Measurements from ENCODE around the gene PXT1.
"Not testable (repeated sequence)": the region's sequence is repeated elsewhere in the genome, so short reads cannot be mapped to it uniquely, and the experiment has no call there.

PXT1 gene

DNA sequence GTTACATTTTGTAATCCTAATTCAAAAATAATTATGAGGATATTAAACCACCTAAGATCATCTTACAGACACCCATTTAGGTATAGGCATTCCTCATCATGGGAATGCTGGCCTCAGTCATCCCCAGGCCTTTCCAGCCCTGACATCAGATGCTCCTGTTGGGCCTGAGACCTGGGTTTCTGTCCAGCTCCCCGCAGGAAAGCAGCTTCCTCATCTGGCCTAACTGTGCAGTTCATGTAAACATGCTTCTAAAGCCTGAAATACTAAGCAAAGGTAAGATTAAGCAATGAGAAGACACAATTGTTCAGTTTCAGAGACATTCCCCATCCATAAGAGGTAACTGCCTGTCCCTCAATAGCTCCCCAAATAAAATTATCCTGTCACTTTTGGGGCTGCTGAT lies 74.2 kb downstream of the PXT1 start:
- DNase-seq: no peak
- ATAC-seq: no peak

DNA sequence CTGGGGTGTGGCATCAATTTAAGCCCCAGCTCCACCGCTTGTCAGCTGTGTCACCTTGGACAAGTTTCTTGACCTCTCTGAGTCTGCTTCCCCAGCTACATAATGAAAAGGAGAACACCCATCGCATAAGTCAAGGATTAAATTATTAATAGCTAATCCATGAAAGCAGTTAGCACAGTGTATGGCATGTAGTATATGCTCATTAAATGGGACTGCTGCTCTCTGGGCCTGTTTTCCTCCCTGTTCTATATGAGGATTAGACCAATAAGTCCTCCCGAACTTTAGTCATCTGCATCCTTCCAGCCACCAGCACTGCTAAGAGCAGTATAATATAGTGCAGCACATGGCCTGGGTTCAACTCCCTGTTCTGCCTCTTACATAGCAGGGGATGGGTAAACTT lies 74.9 kb downstream of the PXT1 start:
- no peak for DNase-seq
- no peak for ATAC-seq

DNA sequence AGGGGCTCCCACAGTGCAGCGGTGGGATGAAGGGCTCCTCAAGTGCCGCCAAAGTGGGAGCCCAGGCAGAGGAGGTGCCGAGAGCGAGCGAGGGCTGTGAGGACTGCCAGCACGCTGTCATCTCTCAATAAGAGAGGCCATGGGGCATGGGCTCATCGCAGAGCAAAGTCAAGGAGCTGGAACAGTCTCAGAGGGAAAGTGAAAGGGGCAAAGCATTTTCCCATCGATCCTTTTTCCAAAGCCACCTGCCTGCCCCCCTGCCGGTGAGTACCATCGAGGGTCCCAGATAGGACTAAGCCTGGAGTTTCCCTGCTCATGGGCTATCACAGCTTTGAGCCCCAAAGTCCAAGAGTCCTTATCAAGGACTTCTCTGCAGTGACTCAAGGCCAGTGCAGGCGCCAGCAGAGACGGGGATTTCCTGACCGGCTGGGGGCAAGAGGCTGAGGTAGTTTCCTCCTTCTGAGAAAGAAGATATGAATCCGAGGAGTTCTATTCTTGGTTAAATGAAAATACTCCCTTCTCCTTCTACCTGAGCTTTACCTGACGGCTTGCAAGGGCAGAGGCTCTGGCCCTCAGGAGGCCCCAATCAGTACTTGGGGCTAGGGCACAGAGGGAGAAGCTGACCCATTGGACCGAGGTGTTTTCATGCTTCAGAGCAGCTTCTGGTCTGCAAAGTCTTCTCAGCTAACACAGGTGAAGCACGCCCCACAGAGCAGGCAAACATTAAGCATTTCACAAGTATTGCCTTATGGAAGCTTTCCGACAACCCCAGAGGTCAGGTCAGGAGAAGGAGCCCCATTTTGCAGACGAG lies 77.8 kb downstream of the PXT1 start:
- ATAC-seq: no peak
- DNase-seq: peak; percentile 24

DNA sequence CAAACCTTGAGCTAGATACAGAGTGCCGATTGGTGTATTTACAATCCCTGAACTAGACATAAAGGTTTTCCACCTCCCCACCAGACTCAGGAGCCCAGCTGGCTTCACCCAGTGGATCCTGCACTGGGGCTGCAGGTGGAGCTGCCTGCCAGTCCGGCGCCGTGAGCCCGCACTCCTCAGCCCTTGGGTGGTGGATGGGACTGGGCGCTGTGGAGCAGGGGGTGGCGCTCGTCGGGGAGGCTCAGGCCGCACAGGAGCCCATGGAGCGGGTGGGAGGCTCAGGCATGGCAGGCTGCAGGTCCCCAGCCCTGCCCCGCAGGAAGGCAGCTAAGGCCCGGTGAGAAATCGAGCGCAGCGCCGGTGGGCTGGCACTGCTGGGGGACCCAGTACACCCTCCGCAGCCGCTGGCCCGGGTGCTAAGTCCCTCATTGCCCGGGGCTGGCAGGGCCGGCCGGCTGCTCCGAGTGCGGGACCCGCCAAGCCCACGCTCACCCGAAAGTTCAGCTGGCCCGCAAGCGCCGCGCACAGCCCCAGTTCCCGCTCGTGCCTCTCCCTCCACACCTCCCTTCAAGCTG lies 78.5 kb downstream of the PXT1 start:
- not testable (repeated sequence) for ATAC-seq, DNase-seq

DNA sequence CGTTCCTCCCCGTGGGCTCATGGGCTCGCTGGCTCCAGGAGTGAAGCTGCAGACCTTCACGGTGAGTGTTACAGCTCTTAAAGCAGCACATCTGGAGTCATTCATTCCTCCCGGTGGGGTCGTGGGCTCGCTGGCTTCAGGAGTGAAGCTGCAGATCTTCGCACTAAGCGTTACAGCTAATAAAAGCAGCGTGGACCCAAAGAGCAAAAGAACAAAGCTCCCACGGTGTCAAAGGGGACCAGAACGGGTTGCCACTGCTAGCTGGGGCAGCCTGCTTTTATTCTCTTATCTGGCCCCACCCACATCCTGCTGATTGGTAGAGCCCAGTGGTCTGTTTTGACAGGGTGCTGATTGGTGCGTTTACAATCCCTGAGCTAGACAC lies 79.3 kb downstream of the PXT1 start:
- not testable (repeated sequence) for ATAC-seq

DNA sequence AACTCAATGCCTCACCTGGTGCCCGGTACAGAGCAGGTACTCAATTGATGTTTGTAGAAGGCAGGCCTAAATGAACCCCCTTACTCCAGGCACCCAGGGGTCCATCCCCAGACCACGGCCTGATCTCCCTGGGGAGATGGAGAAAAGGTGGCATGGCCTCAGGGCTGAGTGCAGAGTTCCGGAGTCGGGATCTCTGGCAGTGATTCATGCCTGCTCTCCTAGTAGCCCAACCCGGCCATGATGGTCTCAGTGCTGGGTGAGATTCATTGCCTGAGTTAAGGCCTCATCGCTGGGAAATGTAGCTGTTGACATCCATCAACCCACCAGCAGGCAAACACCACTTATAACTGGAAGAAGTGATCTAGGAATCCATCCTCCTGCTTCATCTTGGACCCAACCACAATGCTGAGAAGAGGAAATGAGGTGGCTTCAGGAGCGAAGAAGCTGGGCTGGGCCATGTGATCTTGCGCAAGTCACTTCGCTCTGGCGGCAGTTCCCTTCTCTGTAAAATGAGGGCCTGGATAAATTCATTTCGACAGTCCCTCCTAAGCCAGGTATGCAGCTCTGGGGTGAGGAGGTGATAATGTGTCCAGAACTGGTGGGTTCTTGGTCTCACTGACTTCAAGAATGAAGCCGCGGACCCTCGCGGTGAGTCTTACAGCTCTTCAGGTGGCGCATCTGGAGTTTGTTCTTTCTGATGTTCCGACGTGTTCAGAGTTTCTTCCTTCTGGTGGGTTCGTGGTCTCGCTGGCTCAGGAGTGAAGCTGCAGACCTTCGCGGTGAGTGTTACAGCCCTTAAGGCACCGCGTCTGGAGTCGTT lies 79.9 kb downstream of the PXT1 start:
- no peak for DNase-seq
- no peak for ATAC-seq

More for the DNA sequence above, 79.3 kb downstream of the PXT1 start:
- DNase-seq: not testable (repeated sequence)

DNA sequence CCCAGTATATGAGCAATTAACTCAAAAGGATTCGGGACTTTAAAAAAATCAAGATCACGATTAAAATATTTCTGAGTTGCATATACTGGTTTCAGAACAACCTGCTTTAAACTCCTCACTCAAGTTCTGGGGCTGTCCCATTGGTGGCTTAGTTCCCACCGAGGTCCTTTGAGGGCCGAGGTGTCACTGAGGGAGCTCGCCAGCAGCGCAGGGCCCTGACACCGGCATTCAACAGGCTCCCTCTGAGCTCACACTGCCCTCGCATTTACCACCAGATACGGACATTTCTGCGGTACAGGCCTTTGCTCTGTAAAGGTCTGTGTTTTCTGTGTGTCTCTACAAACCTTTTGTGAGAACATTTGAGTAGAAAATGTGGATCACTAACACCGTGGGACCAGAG lies 81.6 kb downstream of the PXT1 start:
- ATAC-seq (no peak), DNase-seq (no peak)

DNA sequence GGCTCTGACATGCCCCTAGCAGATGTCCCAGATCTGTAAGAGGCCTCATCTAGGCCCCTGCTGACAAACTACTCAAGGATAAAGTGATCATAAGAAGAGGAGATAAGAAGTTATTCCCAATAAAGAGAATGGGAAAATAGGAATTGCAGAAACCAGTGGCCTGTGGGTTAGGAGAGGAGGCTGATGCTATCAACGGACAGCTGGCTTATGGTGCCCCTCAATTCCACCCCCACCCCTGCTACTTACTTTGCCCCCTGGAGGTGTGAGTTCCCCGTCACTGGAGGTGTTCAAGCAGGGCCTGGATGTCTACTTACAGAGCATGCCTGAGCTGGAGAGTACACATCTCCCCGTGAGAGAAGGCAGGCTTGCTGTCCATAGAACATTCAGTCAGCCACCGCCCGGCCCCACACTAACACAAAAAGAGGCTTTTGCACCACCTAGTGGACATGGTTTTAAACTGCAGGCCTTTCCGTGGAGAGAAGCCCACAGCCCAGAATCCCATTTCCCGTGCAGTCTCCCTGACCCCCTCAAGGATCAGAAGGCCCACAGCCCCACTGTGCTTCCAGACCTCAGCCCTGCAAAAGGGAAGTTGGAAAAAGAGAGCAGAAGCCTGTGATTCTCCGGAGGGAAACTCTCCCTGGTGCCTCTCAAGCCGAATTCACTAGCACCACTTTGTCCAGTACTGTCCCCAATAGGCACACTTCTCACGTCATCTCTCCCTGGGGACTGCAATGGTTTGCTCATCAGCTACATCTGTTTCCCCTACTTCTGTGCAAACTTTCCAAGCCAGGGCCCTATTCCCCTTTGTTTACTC lies 82.2 kb downstream of the PXT1 start:
- ATAC-seq: peak; percentile 71
- peak; percentile 64 for DNase-seq

DNA sequence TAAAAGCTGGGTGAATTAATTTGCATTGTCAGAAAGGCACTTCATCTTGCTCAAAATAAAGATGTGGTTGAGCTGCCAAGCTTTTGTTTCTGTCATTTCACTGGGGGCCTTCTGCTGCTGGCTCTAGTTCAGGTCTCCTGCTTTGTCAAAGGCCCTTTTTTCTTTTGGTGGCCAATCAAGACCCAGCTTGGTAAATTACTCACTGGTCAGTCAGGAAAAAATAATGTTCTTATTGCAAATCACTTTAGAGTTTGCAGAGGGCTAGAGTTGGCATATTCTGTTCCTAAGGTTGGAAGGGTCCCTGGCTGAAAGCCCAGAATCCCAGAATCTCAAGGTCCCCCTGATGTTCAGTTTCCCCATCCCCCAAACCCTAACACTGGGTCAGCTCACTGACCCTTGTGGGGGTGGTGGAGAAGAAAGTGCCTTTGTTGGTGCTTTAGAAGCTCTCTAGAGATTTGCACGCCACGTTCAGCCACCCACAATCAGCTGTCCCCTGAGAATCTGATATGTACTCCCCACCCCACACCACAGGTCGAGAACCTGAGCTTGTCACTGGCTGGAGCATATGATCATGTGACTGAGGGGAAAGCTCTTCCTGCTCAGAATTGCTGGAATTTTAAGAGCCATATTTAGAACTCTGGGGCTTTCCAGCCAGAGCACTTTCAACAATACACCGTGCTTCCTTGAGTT lies 84.3 kb downstream of the PXT1 start:
- DNase-seq: no peak
- no peak for ATAC-seq

DNA sequence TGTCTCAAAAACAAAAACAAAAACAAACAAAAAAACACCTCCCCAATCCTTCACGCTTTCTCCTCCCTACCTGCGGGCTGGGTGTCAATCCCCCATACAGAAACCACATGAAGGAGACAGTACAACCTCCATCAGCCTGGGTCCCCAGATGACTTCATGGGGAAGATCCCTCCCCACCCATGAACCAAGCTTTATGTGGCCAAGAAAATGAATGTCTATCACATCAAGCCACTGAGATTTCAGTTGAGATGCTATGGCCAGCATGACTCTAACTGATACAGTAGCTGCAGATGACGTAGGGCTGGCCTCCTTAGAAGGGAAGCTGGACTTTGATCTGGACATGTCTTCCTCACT lies 84.8 kb downstream of the PXT1 start:
- ATAC-seq: peak; percentile 66
- peak; percentile 11 for DNase-seq

DNA sequence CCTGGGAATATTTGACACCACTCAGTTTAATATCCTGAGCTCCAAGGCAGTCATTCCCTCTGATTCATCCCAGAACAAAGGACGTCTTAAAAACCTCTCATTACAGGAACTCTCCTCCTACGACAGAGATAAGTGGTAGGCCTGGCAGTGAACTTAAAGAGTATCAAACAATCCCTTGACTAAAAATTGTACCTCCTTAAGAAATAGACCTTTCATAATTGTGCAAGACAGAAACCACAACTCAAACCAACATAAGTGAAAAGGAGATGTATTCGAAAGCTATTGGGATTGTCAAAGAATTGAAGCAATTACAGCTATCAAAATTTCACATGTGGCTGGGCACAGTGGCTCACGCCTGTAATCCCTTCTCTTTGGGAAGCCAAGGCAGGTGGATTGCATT lies 86.8 kb downstream of the PXT1 start:
- DNase-seq (no peak), ATAC-seq (no peak)

DNA sequence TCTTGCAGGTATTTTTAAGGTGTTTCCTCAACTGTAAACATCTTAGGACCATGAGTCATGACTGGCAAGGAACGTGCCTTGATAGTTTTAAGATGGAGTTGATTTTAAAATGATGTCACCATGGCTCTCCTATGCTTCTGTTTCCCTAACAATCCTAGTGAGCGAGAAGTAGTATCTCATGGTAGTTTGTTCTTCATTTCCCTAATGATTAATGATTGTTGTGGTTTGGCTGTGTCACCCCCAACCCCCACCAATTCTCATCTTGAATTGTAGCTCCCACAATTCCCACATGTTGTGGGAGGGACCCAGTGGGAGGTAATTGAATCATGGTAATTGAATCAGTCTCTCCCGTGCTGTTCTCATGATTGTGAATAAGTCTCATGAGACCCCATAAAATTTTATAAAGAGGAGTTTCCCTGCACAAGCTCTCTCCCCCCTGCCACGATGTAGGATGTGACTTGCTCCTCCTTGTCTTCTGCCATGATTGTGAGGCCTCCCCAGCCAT lies 89.2 kb downstream of the PXT1 start:
- ATAC-seq: no peak
- DNase-seq: no peak

DNA sequence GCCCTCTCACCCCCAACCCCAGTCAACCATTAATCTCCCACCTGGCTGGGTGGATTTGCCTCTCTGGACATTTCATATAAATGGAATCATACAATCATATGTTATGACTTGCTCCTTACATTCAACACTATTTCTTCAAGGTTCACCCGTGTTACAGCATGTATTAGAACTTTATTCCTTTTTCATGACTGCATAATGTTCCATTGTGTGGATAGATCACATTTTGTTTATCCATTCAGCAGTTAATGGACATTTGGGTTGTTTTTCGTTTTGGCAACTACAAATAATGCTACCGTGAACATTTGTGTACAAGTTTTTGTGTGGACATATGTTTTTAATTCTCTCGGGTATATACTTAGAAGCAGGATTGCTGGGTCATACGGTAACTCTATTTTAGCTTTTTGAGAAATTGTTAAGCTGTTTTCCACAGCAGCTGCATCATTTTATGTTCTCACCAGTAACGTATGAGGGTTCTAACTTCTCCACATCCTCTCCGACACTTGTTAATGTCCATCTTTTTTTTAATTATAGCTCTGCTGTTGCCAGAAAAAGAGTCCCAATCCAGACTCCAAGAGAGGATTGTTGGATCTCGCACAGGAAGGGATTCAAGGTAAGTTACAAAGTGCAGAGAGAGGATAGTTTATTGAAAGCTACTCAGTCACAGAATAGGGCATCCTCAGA lies 90.0 kb downstream of the PXT1 start:
- DNase-seq: no peak

DNA sequence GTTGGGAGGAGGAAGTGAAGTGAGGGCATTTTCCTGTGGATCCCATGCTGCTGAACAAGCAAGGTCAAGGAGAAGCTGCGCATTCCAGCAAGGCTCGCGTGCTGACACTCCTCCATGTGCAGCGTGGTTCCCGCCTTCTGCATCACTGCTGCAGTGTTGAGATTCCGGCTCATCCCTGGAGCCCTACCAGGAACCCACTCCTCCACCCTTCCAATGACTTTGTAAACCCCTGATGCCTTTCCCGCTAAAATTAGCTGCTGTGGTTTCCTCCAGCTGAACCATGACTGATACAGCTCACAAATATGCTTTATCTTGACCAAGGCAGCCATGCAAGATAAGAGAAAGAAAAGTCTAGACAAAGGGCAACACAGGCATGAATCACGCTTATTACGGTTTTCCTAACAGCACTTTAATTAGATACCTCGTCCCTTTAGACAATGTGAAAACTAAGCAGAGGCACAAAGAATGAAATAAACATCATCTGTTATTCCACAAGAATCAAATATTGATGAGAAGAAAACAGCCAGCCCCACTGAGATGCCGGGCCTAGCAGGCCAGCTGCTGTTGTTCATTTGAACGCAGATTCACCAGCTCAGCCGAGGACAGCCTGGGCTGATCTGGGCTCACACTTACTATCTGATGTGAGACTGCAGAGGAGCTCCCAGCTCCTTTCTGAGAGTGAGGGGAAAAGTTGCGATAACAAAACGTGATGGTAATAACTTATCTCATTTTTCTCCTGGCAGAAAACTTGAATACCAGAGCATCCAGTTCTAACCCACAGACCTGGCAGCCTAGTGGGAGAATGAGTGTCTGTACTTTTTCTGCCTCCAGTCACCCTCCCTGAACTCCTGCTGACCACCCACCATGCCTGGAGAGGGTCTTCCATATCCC lies 91.7 kb downstream of the PXT1 start:
- ATAC-seq (no peak), DNase-seq (no peak)

More for the DNA sequence above, 90.0 kb downstream of the PXT1 start:
- no peak for ATAC-seq

DNA sequence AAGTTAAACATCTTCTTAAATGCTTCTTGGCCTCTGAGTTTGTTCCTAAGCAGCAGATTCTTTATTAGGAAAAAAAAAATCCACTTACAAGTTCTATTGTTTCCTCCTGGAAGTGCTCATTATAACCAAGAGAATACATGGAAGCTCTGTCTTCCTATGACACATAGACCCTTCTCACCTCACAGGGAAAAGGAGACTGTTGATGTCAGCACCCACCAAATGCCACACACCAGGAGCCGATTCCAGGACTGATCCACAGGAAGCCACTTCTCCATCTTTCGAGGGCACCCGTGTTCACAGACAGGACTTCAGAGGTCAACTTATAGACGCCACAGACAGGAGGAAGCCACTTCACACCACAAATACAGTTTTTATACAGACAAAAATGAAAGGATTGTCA lies 92.6 kb downstream of the PXT1 start:
- DNase-seq (no peak), ATAC-seq (no peak)

DNA sequence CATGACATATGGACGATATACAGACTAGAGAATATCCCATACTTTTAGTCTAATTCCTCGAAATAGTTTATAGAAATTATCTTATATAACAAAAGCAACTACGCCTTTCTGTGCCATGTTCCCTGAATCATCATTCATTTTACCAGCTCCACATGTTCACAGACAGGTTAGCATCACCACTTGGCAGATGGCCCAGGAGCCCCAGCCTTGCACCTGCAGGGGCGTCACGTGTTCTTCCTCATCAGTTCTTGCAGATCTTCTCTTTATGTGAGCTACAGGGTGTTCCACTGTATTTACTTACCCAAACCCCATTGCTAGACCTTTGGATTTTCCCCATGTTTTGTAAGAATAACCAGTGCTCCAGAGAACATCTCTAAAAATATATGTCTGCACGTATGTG lies 93.4 kb downstream of the PXT1 start:
- no peak for ATAC-seq
- no peak for DNase-seq

DNA sequence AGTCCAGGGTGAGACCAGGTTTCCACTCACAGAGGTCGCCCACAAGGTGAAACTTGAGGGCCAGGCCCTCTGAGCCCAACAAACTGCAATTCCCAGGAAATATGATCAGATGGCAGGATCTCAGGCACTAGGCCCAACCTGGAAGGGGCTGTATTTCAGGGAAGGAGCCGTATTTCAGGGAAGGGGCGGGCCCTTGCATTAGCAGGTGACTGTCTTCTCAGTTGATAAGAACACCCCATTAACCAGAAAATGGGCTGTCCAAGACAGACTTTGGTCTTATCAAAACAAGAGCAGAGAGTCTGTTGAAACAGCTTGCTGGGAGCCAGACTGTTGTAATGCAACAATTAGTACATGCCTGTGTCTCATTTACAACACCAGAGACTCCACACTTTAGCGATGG lies 95.0 kb downstream of the PXT1 start:
- no peak for DNase-seq

DNA sequence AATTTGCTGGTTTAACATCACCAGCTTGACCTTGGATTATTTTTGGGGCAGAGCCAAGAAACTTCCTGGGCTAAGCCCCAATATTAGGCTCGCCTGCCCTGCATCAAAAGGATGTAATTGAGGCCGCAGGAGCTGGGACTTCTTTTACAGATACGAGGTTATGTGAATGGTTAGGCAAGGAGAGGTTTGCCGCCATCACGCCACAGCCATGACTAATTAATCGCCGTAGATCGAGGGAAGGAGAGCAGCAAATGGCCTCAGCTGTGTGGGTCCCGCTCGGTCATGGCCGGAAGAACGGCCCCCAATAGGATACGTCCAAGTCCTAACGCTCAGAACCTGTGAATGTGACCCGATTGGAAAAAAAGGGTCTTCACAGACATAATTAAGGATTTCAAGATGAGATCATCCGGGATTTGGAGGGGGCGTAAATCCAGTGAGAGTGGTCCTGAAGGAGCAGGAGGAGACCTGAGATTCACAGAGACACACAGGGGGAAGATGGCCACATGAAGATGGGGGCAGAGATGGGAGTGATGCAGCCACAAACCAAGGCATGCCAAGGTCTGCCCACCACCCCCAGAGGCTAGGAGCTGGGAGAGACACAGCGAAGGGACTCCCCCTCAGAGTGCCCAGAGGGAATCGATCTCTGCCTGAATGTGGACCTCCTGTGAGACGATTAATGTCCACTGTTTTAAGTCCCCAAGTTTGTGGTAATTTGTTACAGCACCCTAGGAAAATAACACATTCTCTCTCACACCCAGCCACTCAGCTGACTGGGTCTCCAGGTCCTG lies 96.0 kb downstream of the PXT1 start:
- ATAC-seq (no peak), DNase-seq (no peak)

More for the DNA sequence above, 95.0 kb downstream of the PXT1 start:
- ATAC-seq: no peak

Measured in stimulated activated naive CD8-positive, alpha-beta T cell treated with anti-CD3 and anti-CD28 coated beads, Interleukin-15, Interleukin-2, amounts not matched to agents 100 U/mL and 50 U/mL, for 24 hours (primary cell).